ENCODE measurements around the gene BMP5.

The BMP5 gene

DNA sequence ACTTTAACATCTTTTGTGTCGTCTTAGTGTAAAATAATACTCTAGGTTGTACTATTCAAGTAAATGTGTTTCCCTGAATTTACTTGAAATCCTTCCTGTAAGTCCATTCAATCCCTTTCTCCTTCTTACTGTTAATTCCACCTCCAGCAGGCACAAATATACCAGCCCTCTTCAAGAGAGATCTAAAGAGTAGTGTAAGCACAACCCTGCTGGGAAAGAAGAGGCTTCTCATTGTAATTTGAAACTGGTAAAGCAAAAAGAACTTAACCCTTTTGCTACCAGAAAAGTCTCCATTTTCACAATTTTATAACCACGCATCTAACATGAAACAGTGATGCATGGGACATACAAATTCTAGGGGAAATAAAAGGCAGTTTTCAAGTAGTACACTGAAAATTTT lies at the start of gene BMP5:
BMP5 (minus strand) TSS at position 191 of the 400 bp plus-strand sequence. CDS start 725 bp downstream, outside the sequence.
- no peak within 1 kb of the TSS for H3K4me3 ChIP-seq (ENCODE audit: insufficient read length, low read depth)
- H3K9ac ChIP-seq (ENCODE audit: insufficient read length, low read depth) = no peak within 1 kb of the TSS
- no peak for TF ChIP-seq ZNF274 (IDR thresholded peaks at IDR 0.05; ENCODE audit: low read depth, low read length)
- no peak for TF ChIP-seq SUZ12 (IDR thresholded peaks at IDR 0.05; ENCODE audit: extremely low read depth, insufficient read depth, insufficient read length)
- TF ChIP-seq YY1 (IDR thresholded peaks at IDR 0.05; ENCODE audit: insufficient read depth, insufficient read length) = no peak
- H3K4me1 ChIP-seq (ENCODE audit: insufficient read depth, insufficient read length) = no peaks in the 10 kb centered on the region
- no peaks in the 10 kb centered on the region for H3K36me3 ChIP-seq (ENCODE audit: insufficient read depth, insufficient read length, low read length)
- H3K9me3 ChIP-seq (ENCODE audit: insufficient read depth, low read length) = no peaks in the 10 kb centered on the region
- H3K27me3 ChIP-seq (ENCODE audit: insufficient read depth, insufficient read length) = no peaks in the 10 kb centered on the region
- DNase-seq (ENCODE audit: low read depth, low spot score) = peak; percentile 18

DNA sequence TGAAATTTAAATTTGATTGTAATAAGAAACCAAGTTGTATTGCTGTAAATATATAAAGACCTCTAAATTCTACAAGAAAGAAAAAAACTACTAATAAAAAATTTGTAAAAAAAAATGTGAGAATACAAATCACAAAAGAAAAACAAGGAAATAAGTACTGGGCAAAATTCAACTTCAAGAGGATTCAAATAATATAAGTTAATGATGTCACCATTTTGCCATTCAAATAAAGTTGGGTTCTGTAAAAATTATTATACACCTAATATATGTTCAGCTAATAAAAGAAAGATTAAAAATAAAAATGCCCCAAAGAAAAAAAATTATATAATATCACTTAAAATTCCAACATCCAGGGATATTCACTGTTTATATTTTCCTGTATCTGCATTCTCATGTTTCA lies 47.0 kb upstream of the BMP5 start:
- Histone ChIP-seq H3K36me3 (ENCODE audit: insufficient read depth, insufficient read length, low read length) (no peaks in the 10 kb centered on the region), H3K9ac (ENCODE audit: insufficient read length, low read depth) (no peak overlapping the region), H3K27me3 (ENCODE audit: insufficient read depth, insufficient read length) (no peaks in the 10 kb centered on the region), H3K4me1 (ENCODE audit: insufficient read depth, insufficient read length) (no peaks in the 10 kb centered on the region), H3K9me3 (ENCODE audit: insufficient read depth, low read length) (no peaks in the 10 kb centered on the region), H3K4me3 (ENCODE audit: insufficient read length, low read depth) (no peak overlapping the region)
- DNase-seq (ENCODE audit: low read depth, low spot score) = no peak
- TF ChIP-seq SUZ12 (IDR thresholded peaks at IDR 0.05; ENCODE audit: extremely low read depth, insufficient read depth, insufficient read length) (no peak), YY1 (IDR thresholded peaks at IDR 0.05; ENCODE audit: insufficient read depth, insufficient read length) (no peak), ZNF274 (IDR thresholded peaks at IDR 0.05; ENCODE audit: low read depth, low read length) (no peak)

DNA sequence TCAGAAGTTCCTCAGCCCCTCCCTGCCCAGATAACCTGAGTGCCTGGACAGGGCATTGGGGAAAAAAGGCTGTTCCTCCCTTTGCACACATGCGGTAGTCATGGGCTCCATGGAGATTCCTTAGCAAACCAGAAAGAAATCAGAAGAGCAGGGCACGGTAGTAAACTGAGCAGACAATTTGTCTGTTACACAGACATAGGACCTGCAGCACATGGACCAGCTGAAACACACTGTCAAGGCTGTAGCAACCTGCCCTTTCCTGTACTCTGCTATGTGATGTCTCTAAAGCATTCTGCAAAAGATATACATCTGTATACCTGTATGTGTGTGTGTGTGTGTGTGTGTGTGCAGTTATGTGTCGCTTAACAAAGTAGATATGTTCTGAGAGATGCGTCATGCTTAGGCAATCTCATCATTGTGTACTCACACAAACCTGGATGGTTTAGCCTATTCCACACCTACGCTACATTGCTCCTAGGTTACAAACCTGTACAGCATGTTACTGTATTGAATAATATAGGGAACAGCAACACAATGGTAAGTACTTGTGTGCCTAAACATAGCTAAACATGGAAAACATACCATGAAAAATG lies 44.4 kb upstream of the BMP5 start:
- H3K27me3 ChIP-seq (ENCODE audit: insufficient read depth, insufficient read length) = no peaks in the 10 kb centered on the region
- no peak overlapping the region for H3K9ac ChIP-seq (ENCODE audit: insufficient read length, low read depth)
- H3K36me3 ChIP-seq (ENCODE audit: insufficient read depth, insufficient read length, low read length) = no peaks in the 10 kb centered on the region
- no peak for TF ChIP-seq ZNF274 (IDR thresholded peaks at IDR 0.05; ENCODE audit: low read depth, low read length)
- TF ChIP-seq YY1 (IDR thresholded peaks at IDR 0.05; ENCODE audit: insufficient read depth, insufficient read length) = no peak
- TF ChIP-seq SUZ12 (IDR thresholded peaks at IDR 0.05; ENCODE audit: extremely low read depth, insufficient read depth, insufficient read length) = no peak
- no peak for DNase-seq (ENCODE audit: low read depth, low spot score)
- H3K9me3 ChIP-seq (ENCODE audit: insufficient read depth, low read length) = no peaks in the 10 kb centered on the region
- no peaks in the 10 kb centered on the region for H3K4me1 ChIP-seq (ENCODE audit: insufficient read depth, insufficient read length)
- H3K4me3 ChIP-seq (ENCODE audit: insufficient read length, low read depth) = no peak overlapping the region

DNA sequence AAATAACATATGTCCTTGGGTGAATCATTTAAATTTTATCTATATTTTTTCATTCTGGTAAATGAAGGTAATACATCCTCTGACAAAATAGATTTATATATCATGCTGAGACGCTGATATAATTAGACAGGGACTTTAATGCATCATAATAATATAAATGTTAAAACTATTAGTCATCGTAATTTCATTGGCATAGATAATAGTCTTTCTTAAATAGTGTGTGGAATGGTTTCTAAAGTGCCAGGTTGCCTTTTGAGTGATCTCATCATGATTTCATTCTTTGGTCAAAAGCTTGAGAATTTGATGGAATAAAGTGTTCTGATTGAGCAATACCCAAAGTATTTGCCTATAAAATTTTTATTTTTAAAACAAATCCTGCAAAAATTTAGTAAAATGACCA lies 43.2 kb upstream of the BMP5 start:
- DNase-seq (ENCODE audit: low read depth, low spot score) = no peak
- no peak for TF ChIP-seq SUZ12 (IDR thresholded peaks at IDR 0.05; ENCODE audit: extremely low read depth, insufficient read depth, insufficient read length)
- no peak for TF ChIP-seq YY1 (IDR thresholded peaks at IDR 0.05; ENCODE audit: insufficient read depth, insufficient read length)
- TF ChIP-seq ZNF274 (IDR thresholded peaks at IDR 0.05; ENCODE audit: low read depth, low read length) = no peak
- Histone ChIP-seq H3K4me3 (ENCODE audit: insufficient read length, low read depth) (no peak overlapping the region), H3K4me1 (ENCODE audit: insufficient read depth, insufficient read length) (no peaks in the 10 kb centered on the region), H3K36me3 (ENCODE audit: insufficient read depth, insufficient read length, low read length) (no peaks in the 10 kb centered on the region), H3K9ac (ENCODE audit: insufficient read length, low read depth) (no peak overlapping the region), H3K27me3 (ENCODE audit: insufficient read depth, insufficient read length) (no peaks in the 10 kb centered on the region), H3K9me3 (ENCODE audit: insufficient read depth, low read length) (no peaks in the 10 kb centered on the region)

DNA sequence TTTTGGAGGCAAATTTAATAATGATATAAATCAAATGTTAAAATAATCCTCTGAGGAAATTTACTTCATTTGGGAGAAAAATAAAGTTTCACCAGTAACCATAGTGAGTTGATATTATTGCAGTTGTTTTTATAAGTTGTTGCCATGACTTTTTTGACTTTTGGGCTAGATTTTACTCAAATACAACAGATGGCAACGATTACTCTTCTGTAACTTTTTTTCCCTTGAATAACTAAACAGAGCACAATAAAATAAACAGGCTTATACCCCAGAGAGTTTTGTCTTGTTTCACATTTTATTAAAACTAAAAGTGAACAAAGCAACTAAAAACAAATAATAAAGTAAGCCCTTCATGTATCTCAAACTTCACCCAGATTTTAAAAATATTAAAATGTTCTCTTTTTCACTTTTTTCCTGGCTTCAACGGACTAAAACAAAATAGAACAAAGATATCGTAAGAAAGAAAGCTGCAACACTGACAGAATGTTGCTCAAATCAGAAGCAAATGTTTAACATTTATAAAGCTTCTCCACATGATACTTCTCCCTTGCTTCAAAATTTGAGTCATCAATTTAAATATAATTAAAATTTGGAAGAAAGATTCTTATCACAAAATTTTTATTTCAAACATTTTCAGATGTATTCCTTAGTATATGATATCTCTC lies 42.5 kb upstream of the BMP5 start:
- no peak for DNase-seq (ENCODE audit: low read depth, low spot score)
- no peaks in the 10 kb centered on the region for H3K4me1 ChIP-seq (ENCODE audit: insufficient read depth, insufficient read length)
- no peak overlapping the region for H3K9ac ChIP-seq (ENCODE audit: insufficient read length, low read depth)
- no peak overlapping the region for H3K4me3 ChIP-seq (ENCODE audit: insufficient read length, low read depth)
- no peaks in the 10 kb centered on the region for H3K36me3 ChIP-seq (ENCODE audit: insufficient read depth, insufficient read length, low read length)
- no peaks in the 10 kb centered on the region for H3K27me3 ChIP-seq (ENCODE audit: insufficient read depth, insufficient read length)
- H3K9me3 ChIP-seq (ENCODE audit: insufficient read depth, low read length) = no peaks in the 10 kb centered on the region
- TF ChIP-seq ZNF274 (IDR thresholded peaks at IDR 0.05; ENCODE audit: low read depth, low read length) (no peak), SUZ12 (IDR thresholded peaks at IDR 0.05; ENCODE audit: extremely low read depth, insufficient read depth, insufficient read length) (no peak), YY1 (IDR thresholded peaks at IDR 0.05; ENCODE audit: insufficient read depth, insufficient read length) (no peak)

DNA sequence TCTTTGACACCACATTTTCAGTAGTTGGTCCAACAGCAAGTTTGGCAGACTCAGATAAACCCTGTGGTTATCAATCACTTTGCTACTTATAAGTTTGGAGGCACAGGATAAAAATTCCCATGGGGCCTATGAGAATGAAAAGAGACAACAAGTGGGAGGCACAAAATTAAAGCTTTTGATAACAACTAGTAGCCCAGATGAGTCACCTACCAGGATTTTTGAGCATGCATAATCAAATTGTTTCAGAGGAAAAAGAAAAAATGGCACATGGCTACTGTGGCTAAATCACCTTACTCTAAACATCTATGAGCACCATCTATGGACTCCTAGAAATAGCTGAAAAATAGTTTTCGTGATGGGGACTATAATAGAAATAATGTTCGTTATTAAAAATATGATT lies 40.8 kb upstream of the BMP5 start:
- Histone ChIP-seq H3K36me3 (ENCODE audit: insufficient read depth, insufficient read length, low read length) (no peaks in the 10 kb centered on the region), H3K27me3 (ENCODE audit: insufficient read depth, insufficient read length) (no peaks in the 10 kb centered on the region), H3K9ac (ENCODE audit: insufficient read length, low read depth) (no peak overlapping the region), H3K4me1 (ENCODE audit: insufficient read depth, insufficient read length) (no peaks in the 10 kb centered on the region), H3K9me3 (ENCODE audit: insufficient read depth, low read length) (peaks cover 2% of the 10 kb centered on the region; the same call in 1 of the 2 replicates), H3K4me3 (ENCODE audit: insufficient read length, low read depth) (no peak overlapping the region)
- TF ChIP-seq SUZ12 (IDR thresholded peaks at IDR 0.05; ENCODE audit: extremely low read depth, insufficient read depth, insufficient read length) (no peak), YY1 (IDR thresholded peaks at IDR 0.05; ENCODE audit: insufficient read depth, insufficient read length) (no peak), ZNF274 (IDR thresholded peaks at IDR 0.05; ENCODE audit: low read depth, low read length) (no peak)
- no peak for DNase-seq (ENCODE audit: low read depth, low spot score)

All from NT2/D1 (cell line).